A204.1 (cell line): ENCODE results near the gene ABCC1.
"Not testable (repeated sequence)": the region's sequence is repeated elsewhere in the genome, so short reads cannot be mapped to it uniquely, and the experiment has no call there.

Source experiments
- FAIRE-seq: peaks from 2 replicates; lab custom pipeline; 2012; peaks lifted over from hg19 to GRCh38; lab: Jason Lieb, UNC

The ABCC1 gene

DNA sequence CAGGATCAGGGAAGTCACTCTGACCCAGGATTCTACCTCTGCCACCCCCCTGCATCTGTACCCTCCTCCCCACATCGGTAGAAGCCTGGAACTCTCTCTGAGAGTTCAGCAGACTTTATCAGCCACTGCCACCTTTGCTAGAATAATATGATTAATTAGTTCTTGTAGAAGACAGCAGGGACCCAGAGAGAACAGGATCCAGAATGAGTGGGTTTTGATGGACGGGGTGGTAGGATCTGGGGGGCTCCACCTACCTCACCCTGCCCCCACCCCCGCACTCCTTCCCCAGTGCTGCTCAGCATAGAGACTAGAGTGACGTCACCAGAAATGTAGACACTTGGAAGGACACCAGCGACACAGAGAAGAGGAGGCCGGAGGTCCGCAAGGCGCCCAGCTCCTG, 240.4 kb downstream of the ABCC1 start:
- no peak for FAIRE-seq

DNA sequence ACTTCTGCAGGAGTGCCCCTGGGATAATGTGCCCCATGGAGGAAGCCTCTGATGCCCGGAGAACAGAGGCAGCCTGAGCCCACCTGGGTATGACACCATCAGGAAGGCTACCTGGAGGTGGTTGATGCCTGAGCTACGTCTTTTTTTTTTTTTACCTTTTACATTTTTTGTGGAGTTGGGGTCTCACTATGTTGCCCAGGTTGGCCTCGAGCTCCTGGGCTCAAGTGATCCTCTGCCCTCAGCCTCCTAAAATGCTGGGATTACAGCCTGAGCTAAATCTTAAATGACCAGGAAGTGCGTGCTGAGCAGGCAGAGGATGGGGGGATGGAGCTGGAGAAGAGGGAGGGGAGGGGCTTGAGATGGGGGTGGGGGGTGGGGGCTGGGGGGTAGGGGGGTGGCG, 241.1 kb downstream of the ABCC1 start:
- no peak for FAIRE-seq

DNA sequence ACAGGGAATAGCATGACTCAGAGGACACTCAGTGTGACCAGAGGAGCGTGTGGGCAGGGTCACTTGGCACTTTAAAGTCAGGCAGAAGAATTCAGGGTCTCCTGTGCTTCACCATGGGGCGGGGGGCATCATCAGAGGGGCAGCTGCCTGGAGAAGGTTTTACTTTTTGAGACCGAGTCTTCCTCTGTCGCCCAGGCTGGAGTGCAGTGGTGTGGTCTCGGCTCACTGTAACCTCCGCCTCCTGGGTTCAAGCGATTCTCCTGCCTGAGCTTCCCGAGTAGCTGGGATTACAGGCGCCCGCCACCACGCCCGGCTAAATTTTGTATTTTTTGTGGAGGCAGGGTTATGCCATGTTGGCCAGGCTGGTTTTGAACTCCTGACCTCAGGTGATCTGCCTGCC, 241.6 kb downstream of the ABCC1 start:
- not testable (repeated sequence) for FAIRE-seq

DNA sequence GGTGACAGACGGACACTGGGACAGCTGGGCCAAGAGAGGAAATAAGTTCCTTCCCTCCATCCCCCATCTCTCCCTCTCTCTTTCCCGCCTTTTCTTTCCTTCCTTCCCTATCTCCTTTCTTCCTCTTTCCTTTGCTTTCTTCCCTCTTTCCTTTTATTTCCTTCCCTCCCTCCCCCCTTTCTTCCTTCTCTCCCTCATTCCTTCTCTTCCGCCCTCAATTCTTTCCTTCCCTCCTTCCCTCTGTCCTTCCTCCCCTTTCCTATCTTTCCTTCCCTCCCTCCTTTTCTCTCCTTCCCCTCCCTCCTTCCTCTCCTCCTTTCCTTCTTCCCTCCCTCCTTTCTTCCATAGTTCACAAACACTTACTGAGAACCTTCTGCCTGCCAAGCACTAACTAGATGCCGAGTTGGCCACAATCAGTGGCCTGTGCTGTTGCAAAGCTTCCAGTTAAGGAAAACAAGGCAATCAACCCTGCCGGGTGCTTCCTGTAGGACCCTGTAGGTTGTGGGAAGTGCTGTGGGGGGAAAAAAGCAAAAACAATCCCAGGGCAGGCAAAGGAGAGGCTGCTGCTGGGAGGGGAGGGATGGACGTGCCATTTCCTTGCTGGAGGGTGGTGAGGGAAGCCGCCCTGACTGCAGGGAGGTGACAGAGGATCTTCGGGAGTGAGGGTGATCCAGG, 242.2 kb downstream of the ABCC1 start:
- no peak for FAIRE-seq
